22Rv1 (cell line): Measurements from ENCODE around the gene CYP11A1.

Source experiments
- CTCF ChIP-seq: fragments of 450-650 bp; IDR thresholded peaks from 2 replicates; pipeline ENCODE4 v1.5.1; 2017; ENCODE audit warnings: mild to moderate bottlenecking
- ZFX ChIP-seq: fragments of 450-650 bp; IDR thresholded peaks from 2 replicates; pipeline ENCODE4 v1.6.1; 2017; ENCODE audit warnings: antibody characterized with exemption, borderline replicate concordance

GRCh38 chr15:74381481-74381880, 14.0 kb upstream of the CYP11A1 start:
- TF ChIP-seq CTCF (no peak), ZFX (no peak)
